HepG2 (cell line): ENCODE results near the gene NKD1. TPM values are rescaled to one million over a fixed set of nuclear protein-coding genes. Genes with fewer than 3 reads are reported as not detected.
A peak's percentile ranks its signal among the peaks of the same experiment; 100 is the strongest.

Experiments
- ARNTL ChIP-seq: sonication (generic); formaldehyde crosslinking; IDR thresholded peaks from 2 replicates; pipeline ENCODE4 v1.4.0; 2020; ENCODE audit warnings: mild to moderate bottlenecking, missing genetic modification reagents
- ATF1 ChIP-seq: IDR thresholded peaks from 2 replicates; pipeline ENCODE4 v1.6.1; 2016; ENCODE audit warnings: mild to moderate bottlenecking, control low read depth
- BHLHE40 ChIP-seq: IDR thresholded peaks from 2 replicates; pipeline ENCODE4 v1.6.1; 2011; ENCODE audit warnings: low read length, improper control_type of control experiment
- ELF4 ChIP-seq: sonication (generic); formaldehyde crosslinking; IDR thresholded peaks from 2 replicates; pipeline ENCODE4 v1.5.0; 2020; ENCODE audit warnings: missing genetic modification reagents, mild to moderate bottlenecking, moderate library complexity, borderline replicate concordance
- FUBP1 ChIP-seq: sonication (generic); formaldehyde crosslinking; IDR thresholded peaks from 2 replicates; pipeline ENCODE4 v1.5.1; 2020; ENCODE audit warnings: missing genetic modification reagents, mild to moderate bottlenecking, borderline replicate concordance
- ISX ChIP-seq: sonication (generic); formaldehyde crosslinking; conservative IDR thresholded peaks from 2 replicates; pipeline ENCODE4 v1.5.0; 2020; ENCODE audit warnings: missing genetic modification reagents
- KAT2B ChIP-seq: fragments of 150-350 bp; IDR thresholded peaks from 2 replicates; pipeline ENCODE4 v1.6.1; 2014; ENCODE audit warnings: low read depth, low read length, borderline replicate concordance
- MTF1 ChIP-seq: sonication (generic); formaldehyde crosslinking; IDR thresholded peaks from 2 replicates; pipeline ENCODE4 v1.5.0; 2020; ENCODE audit warnings: missing genetic modification reagents
- NR2F6 ChIP-seq, 2 experiments: IDR thresholded peaks; 2 replicates each; pipeline ENCODE4 v1.6.1; 2016; ENCODE audit warnings: antibody characterized with exemption in 1 of 2, mild to moderate bottlenecking in 1 of 2
- SYNCRIP ChIP-seq: fragments of 200-400 bp; formaldehyde crosslinking; IDR thresholded peaks from 2 replicates; pipeline ENCODE4 v1.6.1; 2018; ENCODE audit warnings: mild to moderate bottlenecking, low read depth, low read length; ENCODE audit not compliant: insufficient read depth
- YEATS4 ChIP-seq: sonication (generic); formaldehyde crosslinking; IDR thresholded peaks from 2 replicates; pipeline ENCODE4 v1.4.0; 2020; ENCODE audit warnings: missing genetic modification reagents, borderline replicate concordance
- ZFP62 ChIP-seq: sonication (generic); formaldehyde crosslinking; IDR thresholded peaks from 2 replicates; pipeline ENCODE4 v1.4.0; 2020; ENCODE audit warnings: missing genetic modification reagents
- ZNF17 ChIP-seq: sonication (generic); formaldehyde crosslinking; IDR thresholded peaks from 2 replicates; pipeline ENCODE4 v1.5.0; 2020; ENCODE audit warnings: mild to moderate bottlenecking, missing genetic modification reagents
- ZNF225 ChIP-seq: sonication (generic); formaldehyde crosslinking; IDR thresholded peaks from 2 replicates; pipeline ENCODE4 v1.4.0; 2020; ENCODE audit warnings: mild to moderate bottlenecking, missing genetic modification reagents
- ZNF280D ChIP-seq: sonication (generic); formaldehyde crosslinking; IDR thresholded peaks from 2 replicates; pipeline ENCODE4 v1.5.1; 2020; ENCODE audit warnings: mild to moderate bottlenecking, missing genetic modification reagents
- ZNF431 ChIP-seq: sonication (generic); formaldehyde crosslinking; IDR thresholded peaks from 2 replicates; pipeline ENCODE4 v1.9.0; 2022; ENCODE audit warnings: missing genetic modification reagents, low read depth, mild to moderate bottlenecking, borderline replicate concordance
- ZNF549 ChIP-seq: sonication (generic); formaldehyde crosslinking; IDR thresholded peaks from 2 replicates; pipeline ENCODE4 v1.5.0; 2020; ENCODE audit warnings: missing genetic modification reagents
- ZNF605 ChIP-seq: sonication (generic); formaldehyde crosslinking; IDR thresholded peaks from 2 replicates; pipeline ENCODE4 v1.8.0; 2022; ENCODE audit warnings: mild to moderate bottlenecking, missing genetic modification reagents
- ZNF7 ChIP-seq: IDR thresholded peaks from 2 replicates; pipeline ENCODE4 v1.6.1; 2016; ENCODE audit warnings: missing biosample characterization, missing genetic modification reagents
- ZNF790 ChIP-seq: sonication (generic); formaldehyde crosslinking; IDR thresholded peaks from 2 replicates; pipeline ENCODE4 v1.8.0; 2022; ENCODE audit warnings: missing genetic modification reagents, mild to moderate bottlenecking, borderline replicate concordance
- polyA plus RNA-seq, 8 experiments: library from polyadenylated mRNA; depleted of rRNA in 3 of 8; stranded (reverse) in 7 of 8; unstranded in 1 of 8; fragments of >200 nt; fragmentation: Illumina TruSeq in 4 of 8; extraction: Trizol in 4 of 8; gene quantifications; 2 replicates each; pipeline versions ENCODE4 v1.2.1 to v1.2.3, GENCODE V29; 2011 to 2016; ENCODE audit warnings: low read depth in 4 of 8, missing spikeins in 1 of 8, mixed read lengths in 1 of 8; ENCODE audit not compliant: insufficient read depth in 1 of 8
- total RNA-seq, 5 experiments: library from RNA; depleted of rRNA; stranded (reverse); fragments of >200 nt; fragmentation: Illumina TruSeq; extraction: Trizol; gene quantifications; 2 replicates each; pipeline ENCODE4 v1.2.3, GENCODE V29; 2016; ENCODE audit warnings: low read depth in 1 of 5
- TF ChIP-seq, protein P1 (sequence below): sonication (generic); formaldehyde crosslinking; IDR thresholded peaks from 2 replicates; pipeline ENCODE4 v1.5.0; 2020; ENCODE audit warnings: mild to moderate bottlenecking, missing genetic modification reagents, moderate library complexity
- TF ChIP-seq, protein P2 (sequence below): sonication (generic); formaldehyde crosslinking; IDR thresholded peaks from 2 replicates; pipeline ENCODE4 v1.5.0; 2020; ENCODE audit warnings: missing genetic modification reagents, mild to moderate bottlenecking, borderline replicate concordance

The NKD1 gene
- total and polyA plus RNA-seq, 2 of the 13 experiments (the other 11 are each of a cell fraction or from before 2014, with no cell fraction given), result 70.4 to 121 TPM

- no peak for TF ChIP-seq ZNF280D (CRISPR knock-in tag)
- TF ChIP-seq ZNF7 (CRISPR knock-in tag), result no peak
- no peak for TF ChIP-seq MTF1 (CRISPR knock-in tag)
- no peak for TF ChIP-seq ARNTL (CRISPR knock-in tag)
- no peak for TF ChIP-seq ISX
- no peak for TF ChIP-seq ZNF431 (CRISPR knock-in tag)
- TF ChIP-seq ATF1 (CRISPR knock-in tag), result no peak
- TF ChIP-seq, protein P1, sequence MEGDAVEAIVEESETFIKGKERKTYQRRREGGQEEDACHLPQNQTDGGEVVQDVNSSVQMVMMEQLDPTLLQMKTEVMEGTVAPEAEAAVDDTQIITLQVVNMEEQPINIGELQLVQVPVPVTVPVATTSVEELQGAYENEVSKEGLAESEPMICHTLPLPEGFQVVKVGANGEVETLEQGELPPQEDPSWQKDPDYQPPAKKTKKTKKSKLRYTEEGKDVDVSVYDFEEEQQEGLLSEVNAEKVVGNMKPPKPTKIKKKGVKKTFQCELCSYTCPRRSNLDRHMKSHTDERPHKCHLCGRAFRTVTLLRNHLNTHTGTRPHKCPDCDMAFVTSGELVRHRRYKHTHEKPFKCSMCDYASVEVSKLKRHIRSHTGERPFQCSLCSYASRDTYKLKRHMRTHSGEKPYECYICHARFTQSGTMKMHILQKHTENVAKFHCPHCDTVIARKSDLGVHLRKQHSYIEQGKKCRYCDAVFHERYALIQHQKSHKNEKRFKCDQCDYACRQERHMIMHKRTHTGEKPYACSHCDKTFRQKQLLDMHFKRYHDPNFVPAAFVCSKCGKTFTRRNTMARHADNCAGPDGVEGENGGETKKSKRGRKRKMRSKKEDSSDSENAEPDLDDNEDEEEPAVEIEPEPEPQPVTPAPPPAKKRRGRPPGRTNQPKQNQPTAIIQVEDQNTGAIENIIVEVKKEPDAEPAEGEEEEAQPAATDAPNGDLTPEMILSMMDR (CRISPR knock-in tag), result no peak
- TF ChIP-seq KAT2B, result no peak
- TF ChIP-seq ZNF605 (CRISPR knock-in tag), result no peak
- TF ChIP-seq NR2F6 (IDR thresholded peaks at IDR 0.05), result no peak
- TF ChIP-seq NR2F6 (CRISPR knock-in tag; IDR thresholded peaks at IDR 0.05), result no peak
- TF ChIP-seq BHLHE40, result no peak
- TF ChIP-seq ZNF17 (CRISPR knock-in tag), result no peak
- TF ChIP-seq, protein P2, sequence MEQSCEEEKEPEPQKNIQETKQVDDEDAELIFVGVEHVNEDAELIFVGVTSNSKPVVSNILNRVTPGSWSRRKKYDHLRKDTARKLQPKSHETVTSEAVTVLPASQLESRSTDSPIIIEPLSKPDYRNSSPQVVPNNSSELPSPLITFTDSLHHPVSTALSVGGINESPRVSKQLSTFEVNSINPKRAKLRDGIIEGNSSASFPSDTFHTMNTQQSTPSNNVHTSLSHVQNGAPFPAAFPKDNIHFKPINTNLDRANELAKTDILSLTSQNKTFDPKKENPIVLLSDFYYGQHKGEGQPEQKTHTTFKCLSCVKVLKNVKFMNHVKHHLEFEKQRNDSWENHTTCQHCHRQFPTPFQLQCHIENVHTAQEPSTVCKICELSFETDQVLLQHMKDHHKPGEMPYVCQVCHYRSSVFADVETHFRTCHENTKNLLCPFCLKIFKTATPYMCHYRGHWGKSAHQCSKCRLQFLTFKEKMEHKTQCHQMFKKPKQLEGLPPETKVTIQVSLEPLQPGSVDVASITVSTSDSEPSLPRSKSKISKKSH (CRISPR knock-in tag), result 0 out of 2 replicates have a peak, but pooled peaks have one; percentile 12
- no peak for TF ChIP-seq YEATS4 (CRISPR knock-in tag)
- TF ChIP-seq ZNF549 (CRISPR knock-in tag), result no peak
- TF ChIP-seq ZNF790 (CRISPR knock-in tag), result 0 out of 2 replicates have a peak, but pooled peaks have one; percentile 38
- TF ChIP-seq FUBP1 (CRISPR knock-in tag), result no peak
- no peak for TF ChIP-seq ZNF225 (CRISPR knock-in tag)
- no peak for TF ChIP-seq SYNCRIP
- no peak for TF ChIP-seq ELF4
- TF ChIP-seq ZFP62 (CRISPR knock-in tag), result no peak
Measured at GRCh38 chr16:50666658-50667496, 118.7 kb downstream of the NKD1 start (continued).
